ENCODE measurements around the gene DFFB.
A peak's percentile ranks its signal among the peaks of the same experiment; 100 is the strongest.
"Not testable (repeated sequence)": the region's sequence is repeated elsewhere in the genome, so short reads cannot be mapped to it uniquely, and the experiment has no call there.

The DFFB gene

GRCh38 chr1:3856923-3857790, at the start of gene DFFB, which contains the start of gene CEP104:
Gene DFFB, plus strand, starts transcription at chr1:3857476. Its CDS starts 128 bp downstream, at chr1:3857604.
Gene CEP104, minus strand, starts transcription at chr1:3857211. Its CDS starts 4,804 bp downstream, at chr1:3852407.
- DNase-seq = peak; percentile 93

DNA sequence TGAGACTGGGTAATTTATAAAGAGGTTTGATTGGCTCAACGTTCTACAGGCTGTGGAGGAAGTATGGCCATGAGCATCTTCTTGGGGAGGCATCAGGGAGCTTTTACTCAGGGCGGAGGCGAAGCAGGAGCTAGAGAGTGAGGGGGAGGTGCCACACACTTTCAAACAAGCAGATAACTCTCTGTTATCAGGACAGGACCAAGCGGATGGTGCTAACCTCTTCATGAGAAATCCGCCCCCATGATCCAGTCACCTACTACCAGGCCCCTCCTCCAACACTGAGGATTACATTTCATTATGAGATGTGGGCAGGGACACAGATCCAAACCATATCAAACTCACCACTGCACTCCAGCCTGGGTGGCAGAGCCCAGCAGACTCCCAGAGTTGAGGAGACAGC, 49.5 kb upstream of the DFFB start:
- DNase-seq = no peak

- DNase-seq = no peak
Observed at GRCh38 chr1:3809680-3810079, 47.6 kb upstream of the DFFB start.

GRCh38 chr1:3810149-3810761, 47.0 kb upstream of the DFFB start:
- DNase-seq = not testable (repeated sequence)

DNA sequence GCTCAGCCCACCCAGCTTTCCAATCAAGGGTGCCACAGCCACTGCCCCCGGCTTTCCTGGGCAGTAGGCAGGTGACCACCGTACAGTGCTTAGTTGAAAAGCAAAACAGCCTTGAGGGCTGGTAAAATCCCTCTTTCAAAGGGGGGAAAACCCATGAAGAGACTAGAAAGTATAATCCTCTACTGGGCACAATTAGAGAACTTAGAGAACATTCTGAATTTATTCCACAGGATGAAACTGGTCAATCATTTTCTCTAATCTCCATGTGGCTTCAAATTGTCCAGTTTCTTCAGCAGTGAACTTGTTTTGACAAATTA, 45.7 kb upstream of the DFFB start:
- DNase-seq = no peak

DNA sequence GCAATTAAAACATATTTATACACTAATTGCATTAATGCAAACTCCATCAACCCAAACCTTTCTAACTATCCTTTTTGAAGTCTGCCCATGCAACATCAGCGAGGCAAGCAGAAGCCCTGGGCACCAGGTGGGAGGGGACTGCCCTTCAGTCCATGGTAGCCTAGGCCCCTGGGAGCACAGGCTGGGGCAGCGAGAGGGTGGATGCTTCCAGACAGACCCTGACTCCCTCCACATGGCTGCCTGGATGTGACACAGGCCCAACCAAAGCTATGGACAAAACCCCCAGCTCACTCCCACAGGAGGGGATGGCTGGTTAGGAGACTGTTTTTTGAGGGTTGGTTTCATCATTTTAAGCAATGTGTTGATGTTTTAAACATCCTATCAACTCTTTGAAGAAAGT, 43.2 kb upstream of the DFFB start:
- no peak for DNase-seq

GRCh38 chr1:3814771-3815561, 42.3 kb upstream of the DFFB start:
- DNase-seq = no peak

DNA sequence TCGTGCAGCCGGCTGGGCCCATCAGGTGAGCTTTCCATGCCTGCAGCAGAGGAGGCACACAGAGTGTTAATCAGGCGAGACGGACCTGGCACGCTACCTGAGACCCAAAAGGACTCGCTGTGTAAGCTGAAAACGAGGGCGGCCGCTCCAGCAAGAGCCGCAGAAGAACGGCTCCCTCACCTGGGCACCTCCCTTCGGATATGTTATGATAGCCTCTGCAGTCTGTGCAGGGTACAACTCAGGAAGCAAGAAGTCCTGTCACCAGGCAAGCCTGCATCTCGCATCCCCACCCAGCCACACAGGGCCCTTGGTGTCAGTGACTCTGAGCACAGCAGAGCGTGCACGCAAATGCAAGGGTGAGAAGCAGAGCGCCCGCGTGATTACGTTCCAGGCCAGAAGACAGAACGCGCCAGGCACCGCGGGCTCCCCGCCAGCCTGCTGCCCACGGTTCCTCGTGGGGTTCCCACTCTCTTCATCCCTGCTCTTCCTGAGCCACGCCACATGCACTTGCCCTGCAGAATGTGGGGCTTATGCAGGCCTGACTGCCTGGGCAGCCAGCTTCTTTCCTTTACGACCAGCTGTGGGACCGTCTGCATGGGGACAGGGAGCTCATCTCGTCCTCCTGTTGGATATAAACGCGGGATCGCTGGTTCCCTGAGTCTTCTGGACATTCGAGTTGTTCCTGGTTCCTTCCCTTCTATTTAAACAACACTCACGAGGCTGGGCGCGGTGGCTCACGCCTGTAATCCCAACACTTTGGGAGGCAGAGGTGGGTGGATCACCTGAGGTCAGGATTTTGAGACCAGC, 40.7 kb upstream of the DFFB start:
- DNase-seq = no peak

DNA sequence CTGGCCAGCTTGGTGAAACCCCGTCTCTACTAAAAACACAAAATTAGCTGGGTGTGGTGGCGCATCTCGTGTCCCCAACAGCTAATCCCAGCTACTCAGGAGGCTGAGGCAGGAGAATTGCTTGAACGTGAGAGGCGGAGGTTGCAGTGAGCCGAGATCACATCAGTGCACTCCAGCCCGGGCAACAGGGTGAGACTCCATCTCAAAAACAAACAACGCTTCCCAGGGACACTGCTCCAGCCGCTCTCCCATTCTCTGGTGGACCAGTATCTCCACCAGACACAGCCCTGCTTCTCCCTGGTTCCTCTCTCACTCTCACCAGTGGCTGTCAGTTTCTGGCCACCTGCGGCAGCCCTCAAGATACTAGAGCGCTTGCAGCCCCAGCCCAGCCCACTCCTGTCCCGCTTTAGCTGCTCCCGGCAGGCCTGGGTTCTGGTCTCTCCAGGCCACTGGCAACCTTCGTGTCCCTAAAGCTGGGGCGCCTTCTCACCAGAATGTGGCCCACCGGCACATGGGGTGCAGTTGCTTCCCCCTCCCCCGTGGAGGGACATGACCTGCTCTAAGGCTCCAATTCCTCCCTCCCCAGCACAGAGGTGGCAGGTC, 40.0 kb upstream of the DFFB start:
- DNase-seq = no peak

DNA sequence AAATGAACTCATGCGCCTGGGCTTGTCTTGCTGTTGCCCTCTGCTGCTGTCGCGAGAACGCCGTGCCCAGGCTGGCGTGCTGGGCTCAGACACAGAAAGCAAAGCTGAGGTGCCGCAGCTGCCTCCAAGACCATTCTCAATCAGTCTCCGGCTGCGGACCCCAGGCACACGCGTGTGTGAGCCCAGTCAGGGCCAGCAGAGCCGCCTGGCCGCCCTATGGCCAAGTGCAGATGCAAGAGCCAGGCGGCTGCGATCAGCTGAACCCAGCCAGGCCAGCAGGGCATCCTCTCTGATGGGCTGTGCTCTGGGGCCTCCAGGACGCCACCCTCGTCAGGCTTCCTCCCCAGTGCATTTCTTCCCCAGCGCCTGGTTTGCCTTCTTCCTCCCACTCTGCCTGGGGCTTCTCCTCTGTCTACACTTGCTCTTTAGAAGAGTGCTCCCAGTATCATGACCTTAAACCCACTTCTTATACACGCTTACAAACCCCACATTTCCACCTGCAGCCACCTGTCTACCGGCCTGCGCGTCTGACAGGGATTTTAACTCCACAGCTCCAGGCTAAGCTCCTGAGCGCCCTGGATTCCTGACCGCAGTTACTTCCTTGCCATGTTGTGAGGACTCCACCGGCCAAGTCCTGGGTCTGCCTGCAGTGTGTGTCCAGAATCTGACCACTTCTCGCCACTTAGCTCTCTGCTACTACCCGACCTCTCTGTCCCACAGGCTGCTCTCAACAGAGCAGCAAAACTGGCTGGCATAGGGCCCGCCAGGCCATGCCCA, 39.3 kb upstream of the DFFB start:
- no peak for DNase-seq

- no peak for DNase-seq
Observed at GRCh38 chr1:3819771-3820200, 37.5 kb upstream of the DFFB start.

DNA sequence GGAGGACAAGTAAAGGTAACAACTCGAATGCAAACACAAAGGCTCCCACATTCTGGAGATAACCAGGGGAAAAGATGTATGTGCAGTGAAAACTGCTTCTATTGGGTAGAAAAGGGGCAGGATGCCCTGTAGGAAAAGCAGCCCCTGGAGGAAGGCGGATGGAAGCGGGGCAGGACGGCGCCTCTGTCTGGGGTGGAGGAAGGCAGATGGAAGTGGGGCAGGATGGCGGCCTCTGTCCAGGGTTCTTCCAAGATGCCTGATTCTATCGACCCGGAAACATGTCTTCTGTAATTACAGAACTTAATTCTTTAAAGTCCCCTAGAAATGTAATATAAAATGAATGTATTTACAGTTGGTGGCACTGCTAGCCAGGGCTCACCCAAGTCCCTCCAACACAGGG, 37.0 kb upstream of the DFFB start:
- no peak for DNase-seq

GRCh38 chr1:3821004-3821403, 36.3 kb upstream of the DFFB start:
- DNase-seq = no peak

DNA sequence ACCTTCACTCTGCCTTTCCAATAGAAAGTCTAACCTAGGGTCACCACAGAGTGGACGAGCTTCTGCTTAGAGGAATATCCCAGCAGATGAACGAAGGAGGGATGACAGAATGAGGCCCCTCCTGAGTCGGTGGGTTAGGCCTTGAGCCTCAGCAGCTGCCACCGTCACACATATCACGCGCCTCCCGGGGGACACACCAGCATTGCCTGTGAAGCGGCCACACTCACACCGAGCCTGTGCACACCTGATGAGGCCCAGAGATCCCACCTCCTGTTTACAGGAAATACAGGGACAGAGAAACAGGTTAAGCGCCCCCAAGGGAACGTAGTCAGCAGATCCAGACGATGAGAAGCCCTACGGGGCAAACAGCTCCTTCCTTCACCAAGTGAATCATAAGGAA, 35.8 kb upstream of the DFFB start:
- DNase-seq = no peak

- no peak for DNase-seq
Observed at GRCh38 chr1:3821908-3822307, 35.4 kb upstream of the DFFB start.

- no peak for DNase-seq
Observed at GRCh38 chr1:3822421-3822820, 34.9 kb upstream of the DFFB start.

DNA sequence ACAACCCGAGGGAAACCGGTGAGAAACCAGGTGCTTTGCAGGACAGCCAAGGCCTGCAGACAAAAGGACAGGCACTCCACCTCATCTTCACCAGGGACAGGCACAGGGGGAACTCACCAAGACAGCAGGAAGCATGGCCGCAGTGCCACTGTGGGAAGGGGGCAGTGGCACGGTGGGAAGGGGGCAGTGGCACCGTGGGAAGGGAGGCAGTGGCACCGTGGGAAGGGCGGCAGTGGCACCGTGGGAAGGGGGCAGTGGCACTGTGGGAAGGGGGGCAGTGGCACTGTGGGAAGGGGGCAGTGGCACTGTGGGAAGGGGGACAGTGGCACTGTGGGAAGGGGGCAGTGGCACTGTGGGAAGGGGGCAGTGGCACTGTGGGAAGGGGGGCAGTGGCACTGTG, 32.6 kb upstream of the DFFB start:
- no peak for DNase-seq

DNA sequence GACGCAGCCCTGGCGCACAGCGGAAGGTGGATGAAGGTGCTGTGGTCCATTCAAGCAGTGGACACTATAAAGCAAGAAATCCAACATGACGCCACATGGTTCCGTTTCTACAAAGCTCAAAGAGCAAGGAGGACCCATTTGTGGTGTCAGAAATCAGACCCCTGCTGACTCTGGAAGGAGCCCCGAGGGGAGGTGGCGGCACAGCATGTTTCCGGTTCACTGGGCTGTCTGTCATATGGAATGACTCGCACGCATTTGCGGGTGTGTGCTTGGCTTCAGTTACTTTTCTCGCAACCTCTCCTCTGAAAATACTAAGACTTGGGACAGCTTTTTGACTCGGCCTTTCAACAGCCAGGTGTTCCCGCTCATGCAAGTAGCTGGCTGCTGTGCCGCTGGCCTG, 31.9 kb upstream of the DFFB start:
- no peak for DNase-seq

DNA sequence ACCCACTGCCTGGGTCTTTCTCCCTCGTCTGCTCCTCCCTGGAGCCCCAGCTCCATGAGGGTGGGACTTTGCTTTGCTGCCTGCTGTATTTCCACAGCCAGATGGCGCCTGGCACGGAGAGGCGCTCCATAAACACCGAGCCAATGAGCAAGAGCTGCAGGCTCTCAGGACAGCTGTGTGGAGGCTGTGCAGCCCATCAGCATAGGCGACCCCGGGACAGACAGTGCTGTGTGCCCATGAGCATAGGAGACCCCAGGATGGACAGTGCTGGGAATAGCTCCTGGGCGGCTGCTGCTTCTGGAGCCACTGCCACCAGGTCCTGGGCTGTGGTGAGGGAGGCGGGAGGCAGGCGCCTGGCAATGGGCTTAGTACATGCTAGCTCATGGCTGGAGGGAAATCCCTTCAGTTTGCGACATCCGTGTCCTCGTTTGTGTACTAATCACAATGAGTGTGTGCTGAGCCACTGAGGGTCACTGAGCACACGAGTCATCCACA, 29.4 kb upstream of the DFFB start:
- DNase-seq = no peak

GRCh38 chr1:3828391-3828790, 28.9 kb upstream of the DFFB start:
- DNase-seq = no peak

GRCh38 chr1:3831689-3832088, 25.6 kb upstream of the DFFB start:
- no peak for DNase-seq

Data from stimulated activated CD4-positive, alpha-beta T cell treated with anti-CD3 and anti-CD28 coated beads, Interleukin-12 subunit alpha, Interleukin-12 subunit beta, amount 100 ng/mL, for 4 hours (primary cell).